ENCODE measurements around the gene DAB2IP. TPM values are rescaled to one million over a fixed set of nuclear protein-coding genes. Genes with fewer than 3 reads are reported as not detected.

DAB2IP gene
- total and polyA plus RNA-seq, 4 donors, result 2.3 to 13.1 (median 5.4) TPM

- H3K36me3 ChIP-seq (ENCODE audit: control insufficient read depth in 4 of 4, insufficient read depth in 3 of 4, low read depth in 1 of 4, low read length in 3 of 4), result no peaks in the 10 kb centered on the region
- H3K4me3 ChIP-seq (ENCODE audit: low read depth in 1 of 3, low read length in 3 of 3), result no peak overlapping the region
- no peak for TF ChIP-seq NR2F2 (IDR thresholded peaks at IDR 0.05)
- no peak for TF ChIP-seq FOXA2 (IDR thresholded peaks at IDR 0.05)
- TF ChIP-seq HNF4G (IDR thresholded peaks at IDR 0.05), result no peak
- TF ChIP-seq, protein P1, sequence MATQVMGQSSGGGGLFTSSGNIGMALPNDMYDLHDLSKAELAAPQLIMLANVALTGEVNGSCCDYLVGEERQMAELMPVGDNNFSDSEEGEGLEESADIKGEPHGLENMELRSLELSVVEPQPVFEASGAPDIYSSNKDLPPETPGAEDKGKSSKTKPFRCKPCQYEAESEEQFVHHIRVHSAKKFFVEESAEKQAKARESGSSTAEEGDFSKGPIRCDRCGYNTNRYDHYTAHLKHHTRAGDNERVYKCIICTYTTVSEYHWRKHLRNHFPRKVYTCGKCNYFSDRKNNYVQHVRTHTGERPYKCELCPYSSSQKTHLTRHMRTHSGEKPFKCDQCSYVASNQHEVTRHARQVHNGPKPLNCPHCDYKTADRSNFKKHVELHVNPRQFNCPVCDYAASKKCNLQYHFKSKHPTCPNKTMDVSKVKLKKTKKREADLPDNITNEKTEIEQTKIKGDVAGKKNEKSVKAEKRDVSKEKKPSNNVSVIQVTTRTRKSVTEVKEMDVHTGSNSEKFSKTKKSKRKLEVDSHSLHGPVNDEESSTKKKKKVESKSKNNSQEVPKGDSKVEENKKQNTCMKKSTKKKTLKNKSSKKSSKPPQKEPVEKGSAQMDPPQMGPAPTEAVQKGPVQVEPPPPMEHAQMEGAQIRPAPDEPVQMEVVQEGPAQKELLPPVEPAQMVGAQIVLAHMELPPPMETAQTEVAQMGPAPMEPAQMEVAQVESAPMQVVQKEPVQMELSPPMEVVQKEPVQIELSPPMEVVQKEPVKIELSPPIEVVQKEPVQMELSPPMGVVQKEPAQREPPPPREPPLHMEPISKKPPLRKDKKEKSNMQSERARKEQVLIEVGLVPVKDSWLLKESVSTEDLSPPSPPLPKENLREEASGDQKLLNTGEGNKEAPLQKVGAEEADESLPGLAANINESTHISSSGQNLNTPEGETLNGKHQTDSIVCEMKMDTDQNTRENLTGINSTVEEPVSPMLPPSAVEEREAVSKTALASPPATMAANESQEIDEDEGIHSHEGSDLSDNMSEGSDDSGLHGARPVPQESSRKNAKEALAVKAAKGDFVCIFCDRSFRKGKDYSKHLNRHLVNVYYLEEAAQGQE (IDR thresholded peaks at IDR 0.05), result no peak
- no peak for TF ChIP-seq FOXA1 (IDR thresholded peaks at IDR 0.05)
- TF ChIP-seq HNF4A (conservative IDR thresholded peaks at IDR 0.05), result no peak
- no peak for TF ChIP-seq GABPA (IDR thresholded peaks at IDR 0.05 in 1 of 2, conservative IDR thresholded peaks at IDR 0.05 in 1 of 2)
- TF ChIP-seq, protein P2, sequence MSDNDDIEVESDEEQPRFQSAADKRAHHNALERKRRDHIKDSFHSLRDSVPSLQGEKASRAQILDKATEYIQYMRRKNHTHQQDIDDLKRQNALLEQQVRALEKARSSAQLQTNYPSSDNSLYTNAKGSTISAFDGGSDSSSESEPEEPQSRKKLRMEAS (IDR thresholded peaks at IDR 0.05), result no peak
- TF ChIP-seq YY1 (IDR thresholded peaks at IDR 0.05), result no peak
- TF ChIP-seq SP1 (IDR thresholded peaks at IDR 0.05), result no peak
- TF ChIP-seq TAF1 (conservative IDR thresholded peaks at IDR 0.05), result no peak
- no peak for TF ChIP-seq JUND (IDR thresholded peaks at IDR 0.05)
- peak overlapping the region; percentile 56 to 66 for H3K27ac ChIP-seq (ENCODE audit: low read depth in 1 of 2, low read length in 2 of 2)
- H3K9ac ChIP-seq (ENCODE audit: low read depth in 1 of 2, low read length in 2 of 2), result no peak overlapping the region
- DNase-seq (ENCODE audit: low spot score), result no peak
- no peaks in the 10 kb centered on the region for H3K9me3 ChIP-seq (ENCODE audit: control insufficient read depth in 4 of 4, low read length in 3 of 4)
- no peaks in the 10 kb centered on the region for H3K27me3 ChIP-seq (ENCODE audit: control insufficient read depth in 4 of 4, insufficient read depth in 4 of 4, low read length in 3 of 4)
- WGBS, result 53% methylated on average over 4 of the region's 4 CpGs
- H3K4me1 ChIP-seq (ENCODE audit: control insufficient read depth in 4 of 4, insufficient read depth in 4 of 4, low read length in 3 of 4), result peaks cover 15 to 40% (median 29%) of the 10 kb centered on the region in 4 donors
Measured at GRCh38 chr9:121626012-121626411, 25.4 kb upstream of the DAB2IP start.

DNA sequence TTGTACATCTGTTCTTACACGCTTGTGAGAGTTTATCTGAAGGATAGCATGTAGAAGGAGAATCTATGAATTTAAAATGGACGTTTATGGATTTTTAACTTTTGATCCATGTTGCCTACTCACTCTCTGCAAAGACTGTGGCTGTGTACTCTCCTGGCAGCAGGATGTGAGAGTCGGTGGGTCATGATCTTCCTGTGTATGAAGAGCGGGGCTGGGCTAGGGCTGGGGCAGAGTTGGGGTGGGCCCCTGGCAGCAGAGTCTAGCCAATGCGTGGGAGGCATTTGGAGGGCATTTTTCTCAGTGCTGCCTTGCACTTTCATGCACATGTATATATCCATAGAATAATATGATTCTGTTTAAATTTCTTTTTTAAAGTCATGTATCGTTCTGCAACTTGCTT lies 24.0 kb upstream of the DAB2IP start:
- H3K36me3 ChIP-seq (ENCODE audit: control insufficient read depth in 4 of 4, insufficient read depth in 3 of 4, low read depth in 1 of 4, low read length in 3 of 4), result no peaks in the 10 kb centered on the region
- no peaks in the 10 kb centered on the region for H3K9me3 ChIP-seq (ENCODE audit: control insufficient read depth in 4 of 4, low read length in 3 of 4)
- H3K4me3 ChIP-seq (ENCODE audit: low read depth in 1 of 3, low read length in 3 of 3), result no peak overlapping the region
- TF ChIP-seq, protein P1 (IDR thresholded peaks at IDR 0.05), result no peak
- TF ChIP-seq FOXA2 (IDR thresholded peaks at IDR 0.05) (no peak), JUND (IDR thresholded peaks at IDR 0.05) (no peak), FOXA1 (IDR thresholded peaks at IDR 0.05) (no peak), NR2F2 (IDR thresholded peaks at IDR 0.05) (no peak), CTCF (IDR thresholded peaks at IDR 0.05; ENCODE audit: low read depth, low read length, missing input control) (no peak), SP1 (IDR thresholded peaks at IDR 0.05) (no peak), TAF1 (conservative IDR thresholded peaks at IDR 0.05) (no peak), ATF3 (IDR thresholded peaks at IDR 0.05) (no peak), RXRA (IDR thresholded peaks at IDR 0.05) (no peak), HNF4G (IDR thresholded peaks at IDR 0.05) (no peak), RAD21 (IDR thresholded peaks at IDR 0.05) (no peak), HNF4A (conservative IDR thresholded peaks at IDR 0.05) (no peak), GABPA (IDR thresholded peaks at IDR 0.05 in 1 of 2, conservative IDR thresholded peaks at IDR 0.05 in 1 of 2) (no peak), EGR1 (IDR thresholded peaks at IDR 0.05; ENCODE audit: low read depth in 2 of 2) (no peak), YY1 (IDR thresholded peaks at IDR 0.05) (no peak)
- TF ChIP-seq, protein P3, sequence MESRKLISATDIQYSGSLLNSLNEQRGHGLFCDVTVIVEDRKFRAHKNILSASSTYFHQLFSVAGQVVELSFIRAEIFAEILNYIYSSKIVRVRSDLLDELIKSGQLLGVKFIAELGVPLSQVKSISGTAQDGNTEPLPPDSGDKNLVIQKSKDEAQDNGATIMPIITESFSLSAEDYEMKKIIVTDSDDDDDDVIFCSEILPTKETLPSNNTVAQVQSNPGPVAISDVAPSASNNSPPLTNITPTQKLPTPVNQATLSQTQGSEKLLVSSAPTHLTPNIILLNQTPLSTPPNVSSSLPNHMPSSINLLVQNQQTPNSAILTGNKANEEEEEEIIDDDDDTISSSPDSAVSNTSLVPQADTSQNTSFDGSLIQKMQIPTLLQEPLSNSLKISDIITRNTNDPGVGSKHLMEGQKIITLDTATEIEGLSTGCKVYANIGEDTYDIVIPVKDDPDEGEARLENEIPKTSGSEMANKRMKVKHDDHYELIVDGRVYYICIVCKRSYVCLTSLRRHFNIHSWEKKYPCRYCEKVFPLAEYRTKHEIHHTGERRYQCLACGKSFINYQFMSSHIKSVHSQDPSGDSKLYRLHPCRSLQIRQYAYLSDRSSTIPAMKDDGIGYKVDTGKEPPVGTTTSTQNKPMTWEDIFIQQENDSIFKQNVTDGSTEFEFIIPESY (IDR thresholded peaks at IDR 0.05), result no peak
- TF ChIP-seq, protein P2 (IDR thresholded peaks at IDR 0.05), result no peak
- DNase-seq (ENCODE audit: low spot score), result no peak
- 74% methylated on average over 6 of the region's 6 CpGs for WGBS
- no peak overlapping the region for H3K27ac ChIP-seq (ENCODE audit: low read depth in 1 of 2, low read length in 2 of 2)
- H3K4me1 ChIP-seq (ENCODE audit: control insufficient read depth in 4 of 4, insufficient read depth in 4 of 4, low read length in 3 of 4), result peaks cover 12 to 33% (median 24%) of the 10 kb centered on the region in 4 donors
- H3K9ac ChIP-seq (ENCODE audit: low read depth in 1 of 2, low read length in 2 of 2), result no peak overlapping the region
- no peaks in the 10 kb centered on the region for H3K27me3 ChIP-seq (ENCODE audit: control insufficient read depth in 4 of 4, insufficient read depth in 4 of 4, low read length in 3 of 4)

Data from liver (tissue), 9 donors.